Spleen (tissue), 7 donors: Measurements from ENCODE around the gene ACOD1.

ENCODE experiments used
- POLR2A ChIP-seq, 3 donors: fragments of 450-650 bp; IDR thresholded peaks; one replicate each; pipeline ENCODE4 v1.5.1; 2017; ENCODE audit warnings: antibody characterized with exemption in 3 of 3, mild to moderate bottlenecking in 1 of 3
- POLR2AphosphoS5 ChIP-seq, 3 donors: sonication (generic); formaldehyde crosslinking; IDR thresholded peaks; one replicate each; pipeline ENCODE4 v1.5.1; 2017; ENCODE audit warnings: antibody characterized with exemption in 3 of 3
- TF ChIP-seq, protein P1 (sequence below), 11 experiments: fragments of 200-600 bp in 7 of 11; fragments of 450-650 bp in 4 of 11; sonication (generic) in 4 of 11; IDR thresholded peaks in 8 of 11; conservative IDR thresholded peaks in 3 of 11; 1 replicate in 7 of 11; 2 replicates in 4 of 11; pipeline versions ENCODE4 v1.4.0 to v1.8.0; 2016 to 2021; ENCODE audit warnings: antibody characterized with exemption in 11 of 11, inconsistent platforms in 4 of 11, mild to moderate bottlenecking in 1 of 11
- donor health status: DM: no; HTN: no; CAD: no; lungs with moderate emphysema.
- donor health status: DM: no; HTN: no; CAD: no.
- donor health status: DM: no; HTN: no; CAD: no.

DNA sequence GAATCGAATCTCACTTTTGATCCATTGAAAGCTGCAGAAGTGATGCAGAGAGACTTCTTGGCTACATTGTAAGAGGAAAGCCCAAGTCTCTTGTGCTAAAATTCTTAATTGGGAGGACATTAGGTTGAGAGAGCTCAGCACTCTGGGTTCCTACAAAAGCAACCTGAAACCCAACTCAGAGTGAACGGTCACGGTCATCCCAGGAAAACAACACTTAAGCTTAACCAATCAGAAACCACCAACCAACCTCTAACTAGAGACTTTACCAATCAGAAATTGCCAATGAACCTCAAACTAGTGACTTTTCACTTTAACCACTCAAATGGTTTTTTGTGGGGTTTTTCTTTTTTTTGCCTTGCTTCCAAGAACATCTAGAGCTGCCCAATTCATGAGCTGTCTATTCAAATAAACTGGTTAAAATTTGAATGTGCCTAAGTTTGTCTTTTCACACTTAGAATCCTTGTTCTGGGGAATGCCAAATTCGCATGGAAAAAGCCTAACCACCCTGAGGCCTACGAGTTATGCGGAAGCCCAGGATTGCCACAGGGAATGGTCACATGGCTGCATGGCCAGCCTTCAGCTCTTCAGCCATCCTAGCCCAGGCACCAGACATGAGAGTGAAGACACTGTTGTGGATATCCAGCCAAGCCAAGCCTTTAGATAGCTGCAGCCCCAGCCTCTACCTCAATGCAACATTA lies 25.8 kb downstream of the ACOD1 start:
- TF ChIP-seq POLR2A (IDR thresholded peaks at IDR 0.05) (no peak), POLR2AphosphoS5 (IDR thresholded peaks at IDR 0.05) (no peak)
- TF ChIP-seq, protein P1, sequence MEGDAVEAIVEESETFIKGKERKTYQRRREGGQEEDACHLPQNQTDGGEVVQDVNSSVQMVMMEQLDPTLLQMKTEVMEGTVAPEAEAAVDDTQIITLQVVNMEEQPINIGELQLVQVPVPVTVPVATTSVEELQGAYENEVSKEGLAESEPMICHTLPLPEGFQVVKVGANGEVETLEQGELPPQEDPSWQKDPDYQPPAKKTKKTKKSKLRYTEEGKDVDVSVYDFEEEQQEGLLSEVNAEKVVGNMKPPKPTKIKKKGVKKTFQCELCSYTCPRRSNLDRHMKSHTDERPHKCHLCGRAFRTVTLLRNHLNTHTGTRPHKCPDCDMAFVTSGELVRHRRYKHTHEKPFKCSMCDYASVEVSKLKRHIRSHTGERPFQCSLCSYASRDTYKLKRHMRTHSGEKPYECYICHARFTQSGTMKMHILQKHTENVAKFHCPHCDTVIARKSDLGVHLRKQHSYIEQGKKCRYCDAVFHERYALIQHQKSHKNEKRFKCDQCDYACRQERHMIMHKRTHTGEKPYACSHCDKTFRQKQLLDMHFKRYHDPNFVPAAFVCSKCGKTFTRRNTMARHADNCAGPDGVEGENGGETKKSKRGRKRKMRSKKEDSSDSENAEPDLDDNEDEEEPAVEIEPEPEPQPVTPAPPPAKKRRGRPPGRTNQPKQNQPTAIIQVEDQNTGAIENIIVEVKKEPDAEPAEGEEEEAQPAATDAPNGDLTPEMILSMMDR (IDR thresholded peaks at IDR 0.05 in 8 of 11, conservative IDR thresholded peaks at IDR 0.05 in 3 of 11), result no peak
